ENCODE data around the gene LYPD8. TPM values are rescaled to one million over a fixed set of nuclear protein-coding genes. Genes with fewer than 3 reads are reported as not detected.

Gene LYPD8
- total and polyA plus RNA-seq, 2 donors (not counting 3 experiments of a cell fraction or from before 2014, with no cell fraction given) = not detected

DNA sequence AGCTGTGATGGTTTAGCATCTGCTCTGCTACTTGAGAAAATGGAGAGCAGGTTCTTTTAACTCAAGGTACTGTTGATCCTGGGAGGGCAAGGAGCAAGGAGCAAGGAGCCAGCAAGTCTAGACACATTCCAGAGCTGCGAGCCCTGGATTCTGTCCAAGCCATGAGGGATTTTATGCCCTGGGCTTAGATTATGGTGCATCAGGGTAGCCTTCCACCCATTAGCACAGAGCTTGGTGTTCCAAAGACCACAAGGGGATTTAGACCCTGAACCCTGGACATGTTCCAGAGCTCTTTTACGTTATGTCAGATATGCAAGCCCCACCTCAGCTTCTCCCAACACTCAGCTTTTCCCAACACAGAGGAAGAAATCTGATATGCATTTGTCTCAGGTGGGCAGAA lies 51.0 kb downstream of the LYPD8 start:
- no peak for DNase-seq (ENCODE audit: low read depth, low spot score)
- H3K27me3 ChIP-seq (ENCODE audit: control insufficient read depth in 2 of 2, insufficient read depth in 2 of 2, low read length in 2 of 2) = no peaks in the 10 kb centered on the region
- H3K4me1 ChIP-seq (ENCODE audit: control insufficient read depth, extremely low read depth, insufficient read depth, low read length) = no peaks in the 10 kb centered on the region
- no peaks in the 10 kb centered on the region for H3K9me3 ChIP-seq (replicated peaks; ENCODE audit: control insufficient read depth, insufficient read depth, low read length)
- CTCF ChIA-PET = no interaction called here
- no peak for FAIRE-seq
- H3K27ac ChIP-seq (ENCODE audit: insufficient read depth, low read depth, low read length) = no peak overlapping the region
- no peak overlapping the region for H3K9ac ChIP-seq (replicated peaks; ENCODE audit: extremely low read depth, insufficient read depth, low read length)
- H2AFZ ChIP-seq (ENCODE audit: low read depth, low read length) = no peak overlapping the region
- H3K36me3 ChIP-seq (ENCODE audit: control insufficient read depth in 2 of 2, extremely low read depth in 1 of 2, insufficient read depth in 2 of 2, low read length in 2 of 2) = no peaks in the 10 kb centered on the region
- POLR2A ChIA-PET = no interaction called here
- no peaks in the 10 kb centered on the region for H4K20me1 ChIP-seq (replicated peaks; ENCODE audit: control insufficient read depth, extremely low read depth, insufficient read depth, low read length)
- H3K79me2 ChIP-seq (ENCODE audit: control insufficient read depth, insufficient read depth, low read length) = no peaks in the 10 kb centered on the region
- no peak overlapping the region for H3K4me3 ChIP-seq (replicated peaks in 1 of 3; ENCODE audit: insufficient read depth in 1 of 3, low read depth in 1 of 3, low read length in 3 of 3)
- TF ChIP-seq MYC (IDR thresholded peaks at IDR 0.05; ENCODE audit: low read depth, low read length) = no peak
- TF ChIP-seq, protein P1, sequence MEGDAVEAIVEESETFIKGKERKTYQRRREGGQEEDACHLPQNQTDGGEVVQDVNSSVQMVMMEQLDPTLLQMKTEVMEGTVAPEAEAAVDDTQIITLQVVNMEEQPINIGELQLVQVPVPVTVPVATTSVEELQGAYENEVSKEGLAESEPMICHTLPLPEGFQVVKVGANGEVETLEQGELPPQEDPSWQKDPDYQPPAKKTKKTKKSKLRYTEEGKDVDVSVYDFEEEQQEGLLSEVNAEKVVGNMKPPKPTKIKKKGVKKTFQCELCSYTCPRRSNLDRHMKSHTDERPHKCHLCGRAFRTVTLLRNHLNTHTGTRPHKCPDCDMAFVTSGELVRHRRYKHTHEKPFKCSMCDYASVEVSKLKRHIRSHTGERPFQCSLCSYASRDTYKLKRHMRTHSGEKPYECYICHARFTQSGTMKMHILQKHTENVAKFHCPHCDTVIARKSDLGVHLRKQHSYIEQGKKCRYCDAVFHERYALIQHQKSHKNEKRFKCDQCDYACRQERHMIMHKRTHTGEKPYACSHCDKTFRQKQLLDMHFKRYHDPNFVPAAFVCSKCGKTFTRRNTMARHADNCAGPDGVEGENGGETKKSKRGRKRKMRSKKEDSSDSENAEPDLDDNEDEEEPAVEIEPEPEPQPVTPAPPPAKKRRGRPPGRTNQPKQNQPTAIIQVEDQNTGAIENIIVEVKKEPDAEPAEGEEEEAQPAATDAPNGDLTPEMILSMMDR (IDR thresholded peaks at IDR 0.05; ENCODE audit: extremely low read depth in 1 of 2, insufficient read depth in 1 of 2, low read depth in 1 of 2, low read length in 2 of 2) = no peak
- intact Hi-C loops (cut with micrococcal nuclease) = no loop called here
- dilution Hi-C loops (cut with MboI; ENCODE audit: extremely low pct_ligation_motif_present, low sequenced_read_pairs) = no loop called here
- H3K9me1 ChIP-seq (replicated peaks; ENCODE audit: control insufficient read depth, extremely low read depth, insufficient read depth, low read length) = no peaks in the 10 kb centered on the region
- no TSS peak for BruUV-seq (replicated peaks)
- no peak overlapping the region for H3K4me2 ChIP-seq (ENCODE audit: insufficient read depth, low read length)

DNA sequence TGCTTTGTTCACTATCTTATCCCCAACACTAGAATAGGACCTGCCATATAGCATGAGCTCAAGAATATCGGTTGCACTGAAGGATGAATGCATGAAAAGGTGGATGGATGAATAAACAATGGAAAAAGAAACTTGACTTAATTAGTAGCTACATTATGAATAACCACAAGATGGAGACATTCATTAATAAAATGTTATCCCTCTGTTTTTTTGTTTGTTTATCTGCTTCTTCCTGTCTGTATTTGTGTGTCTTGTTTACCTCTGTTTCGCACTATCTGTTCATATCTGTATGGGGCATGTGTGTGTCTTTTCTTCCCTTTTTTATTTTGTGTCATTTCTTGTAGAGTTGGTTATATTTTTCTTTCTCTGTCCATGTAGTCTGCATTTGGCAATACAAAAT lies 51.9 kb downstream of the LYPD8 start:
- Histone ChIP-seq H3K27me3 (ENCODE audit: control insufficient read depth in 2 of 2, insufficient read depth in 2 of 2, low read length in 2 of 2) (no peaks in the 10 kb centered on the region), H3K4me1 (ENCODE audit: control insufficient read depth, extremely low read depth, insufficient read depth, low read length) (no peaks in the 10 kb centered on the region), H3K9me1 (replicated peaks; ENCODE audit: control insufficient read depth, extremely low read depth, insufficient read depth, low read length) (no peaks in the 10 kb centered on the region), H3K27ac (ENCODE audit: insufficient read depth, low read depth, low read length) (no peak overlapping the region), H3K79me2 (ENCODE audit: control insufficient read depth, insufficient read depth, low read length) (no peaks in the 10 kb centered on the region), H3K4me2 (ENCODE audit: insufficient read depth, low read length) (no peak overlapping the region), H2AFZ (ENCODE audit: low read depth, low read length) (no peak overlapping the region), H3K4me3 (replicated peaks in 1 of 3; ENCODE audit: insufficient read depth in 1 of 3, low read depth in 1 of 3, low read length in 3 of 3) (no peak overlapping the region), H4K20me1 (replicated peaks; ENCODE audit: control insufficient read depth, extremely low read depth, insufficient read depth, low read length) (no peaks in the 10 kb centered on the region), H3K36me3 (ENCODE audit: control insufficient read depth in 2 of 2, extremely low read depth in 1 of 2, insufficient read depth in 2 of 2, low read length in 2 of 2) (no peaks in the 10 kb centered on the region), H3K9me3 (replicated peaks; ENCODE audit: control insufficient read depth, insufficient read depth, low read length) (no peaks in the 10 kb centered on the region), H3K9ac (replicated peaks; ENCODE audit: extremely low read depth, insufficient read depth, low read length) (no peak overlapping the region)
- FAIRE-seq = no peak
- ChIA-PET CTCF (no interaction called here), POLR2A (no interaction called here)
- BruUV-seq (replicated peaks) = no TSS peak
- TF ChIP-seq FOS (IDR thresholded peaks at IDR 0.05; ENCODE audit: borderline replicate concordance, insufficient read depth, low read length) = no peak
- no peak for DNase-seq (ENCODE audit: low read depth, low spot score)
- dilution Hi-C loops (cut with MboI; ENCODE audit: extremely low pct_ligation_motif_present, low sequenced_read_pairs) = no loop called here
- intact Hi-C loops (cut with micrococcal nuclease) = no loop called here

Data from endothelial cell of umbilical vein (primary cell).